Measurements from ENCODE around the gene TRIM66. TPM values are rescaled to one million over a fixed set of nuclear protein-coding genes. Genes with fewer than 3 reads are reported as not detected.
A peak's percentile ranks its signal among the peaks of the same experiment; 100 is the strongest.

TRIM66 gene
- total RNA-seq, 4 donors from 2014 or later = 3.3 to 13.0 (median 6.2) TPM

DNA sequence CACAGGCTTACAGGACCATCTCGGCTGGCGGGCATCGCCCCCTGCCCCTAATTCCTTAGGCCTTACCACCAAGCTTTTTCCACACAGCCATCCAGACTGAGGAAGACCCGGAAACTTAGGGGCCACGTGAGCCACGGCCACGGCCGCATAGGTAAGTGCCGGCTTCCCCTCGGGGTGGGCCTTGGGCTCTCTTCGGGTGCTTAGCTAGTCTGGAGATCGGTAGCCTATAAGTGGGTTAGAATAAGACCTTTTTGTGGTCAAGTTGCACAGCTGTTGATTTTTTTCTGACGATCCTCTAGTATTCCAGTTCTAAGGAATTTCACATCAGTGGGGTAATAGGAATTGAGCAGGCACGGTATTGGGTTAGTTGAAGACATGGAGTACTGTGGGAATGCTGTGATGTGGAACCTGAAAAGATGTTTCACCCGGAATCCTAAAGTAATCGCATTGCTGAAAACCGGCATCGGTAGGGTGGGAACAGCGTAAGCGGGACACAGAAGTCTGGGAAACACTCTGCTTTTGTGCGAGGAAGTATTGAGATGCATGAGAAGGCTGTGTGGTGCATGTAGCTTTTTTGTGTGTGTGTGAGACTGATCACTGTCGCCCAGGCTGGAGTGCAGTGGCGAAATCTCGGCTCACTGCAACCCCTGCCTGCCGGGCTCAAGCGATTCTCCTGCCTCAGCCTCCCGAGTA is 796 bp upstream of the TRIM66 start:
- 4 to 5% methylated on average over 26 to 27 of the region's 27 CpGs for WGBS, 2 donors
- DNase-seq (ENCODE audit: low spot score in 2 of 2) = peak in 1 of 2 donors; percentile 84
- intact Hi-C loops (cut with DNase I; ENCODE audit: low total_unique reads) = no loop called here
- peak overlapping the region; percentile 100 for H3K4me3 ChIP-seq (ENCODE audit: low read depth, poor library complexity, severe bottlenecking)
- TF ChIP-seq, protein P1, sequence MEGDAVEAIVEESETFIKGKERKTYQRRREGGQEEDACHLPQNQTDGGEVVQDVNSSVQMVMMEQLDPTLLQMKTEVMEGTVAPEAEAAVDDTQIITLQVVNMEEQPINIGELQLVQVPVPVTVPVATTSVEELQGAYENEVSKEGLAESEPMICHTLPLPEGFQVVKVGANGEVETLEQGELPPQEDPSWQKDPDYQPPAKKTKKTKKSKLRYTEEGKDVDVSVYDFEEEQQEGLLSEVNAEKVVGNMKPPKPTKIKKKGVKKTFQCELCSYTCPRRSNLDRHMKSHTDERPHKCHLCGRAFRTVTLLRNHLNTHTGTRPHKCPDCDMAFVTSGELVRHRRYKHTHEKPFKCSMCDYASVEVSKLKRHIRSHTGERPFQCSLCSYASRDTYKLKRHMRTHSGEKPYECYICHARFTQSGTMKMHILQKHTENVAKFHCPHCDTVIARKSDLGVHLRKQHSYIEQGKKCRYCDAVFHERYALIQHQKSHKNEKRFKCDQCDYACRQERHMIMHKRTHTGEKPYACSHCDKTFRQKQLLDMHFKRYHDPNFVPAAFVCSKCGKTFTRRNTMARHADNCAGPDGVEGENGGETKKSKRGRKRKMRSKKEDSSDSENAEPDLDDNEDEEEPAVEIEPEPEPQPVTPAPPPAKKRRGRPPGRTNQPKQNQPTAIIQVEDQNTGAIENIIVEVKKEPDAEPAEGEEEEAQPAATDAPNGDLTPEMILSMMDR (IDR thresholded peaks at IDR 0.05) = no peak
- no peak for TF ChIP-seq POLR2A (IDR thresholded peaks at IDR 0.05)

DNA sequence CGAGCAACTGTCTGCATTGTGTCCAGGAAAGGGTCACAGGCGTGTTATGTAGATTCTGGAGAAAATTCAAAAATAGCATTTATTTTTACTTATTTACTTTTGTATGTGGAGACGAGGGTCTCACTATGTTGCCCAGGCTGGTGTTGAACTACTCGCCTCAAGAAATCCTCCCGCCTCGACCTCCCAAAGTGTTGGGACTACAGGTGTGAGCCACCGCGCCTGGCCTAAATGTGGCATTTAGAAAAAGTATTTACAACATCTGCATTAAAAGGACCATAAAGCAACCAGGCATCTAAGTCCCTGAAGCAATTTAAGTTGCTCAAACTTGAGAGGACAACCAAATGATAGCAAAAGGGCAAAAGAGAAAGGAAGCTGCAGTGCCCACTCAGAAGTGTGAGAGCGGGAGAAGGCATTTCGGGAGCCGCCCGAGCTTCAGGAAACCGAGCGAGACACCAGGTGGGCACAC is 595 bp downstream of the TRIM66 start:
- H3K4me3 ChIP-seq (ENCODE audit: low read depth, poor library complexity, severe bottlenecking) = peak overlapping the region; percentile 100
- WGBS, 2 donors = 19 to 24% methylated on average over 14 of the region's 14 CpGs
- TF ChIP-seq, protein P1 (IDR thresholded peaks at IDR 0.05) = no peak
- TF ChIP-seq POLR2A (IDR thresholded peaks at IDR 0.05) = no peak
- intact Hi-C loops (cut with DNase I; ENCODE audit: low total_unique reads) = no loop called here
- peak in 1 of 2 donors; percentile 84 for DNase-seq (ENCODE audit: low spot score in 2 of 2)

DNA sequence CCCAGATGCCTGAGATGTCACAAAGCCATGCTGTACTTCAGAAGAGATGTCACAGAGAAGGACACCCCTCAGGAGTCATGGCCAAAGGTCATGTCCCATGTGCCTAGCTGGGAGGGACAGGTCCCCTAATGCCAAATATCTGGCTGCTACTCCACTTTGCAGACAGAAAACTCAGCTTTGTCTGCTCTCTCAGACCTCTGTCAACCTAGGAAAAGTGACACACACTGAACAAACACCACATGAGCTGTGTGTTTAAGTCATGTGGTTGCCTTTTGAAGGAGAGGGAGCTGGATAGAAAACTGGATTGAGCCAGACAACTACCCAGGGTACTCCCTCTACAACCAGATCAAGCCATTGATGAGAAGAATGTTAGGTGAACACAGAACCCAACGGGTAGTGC is 3.5 kb downstream of the TRIM66 start:
- peak in 1 of 2 donors; percentile 32 for DNase-seq (ENCODE audit: low spot score in 2 of 2)
- intact Hi-C loops (cut with DNase I; ENCODE audit: low total_unique reads) = no loop called here
- no peak overlapping the region for H3K4me3 ChIP-seq (ENCODE audit: low read depth, poor library complexity, severe bottlenecking)
- WGBS, 2 donors = 86 to 88% methylated on average over 1 of the region's 1 CpG
- TF ChIP-seq POLR2A (IDR thresholded peaks at IDR 0.05) = no peak
- TF ChIP-seq, protein P1 (IDR thresholded peaks at IDR 0.05) = no peak

DNA sequence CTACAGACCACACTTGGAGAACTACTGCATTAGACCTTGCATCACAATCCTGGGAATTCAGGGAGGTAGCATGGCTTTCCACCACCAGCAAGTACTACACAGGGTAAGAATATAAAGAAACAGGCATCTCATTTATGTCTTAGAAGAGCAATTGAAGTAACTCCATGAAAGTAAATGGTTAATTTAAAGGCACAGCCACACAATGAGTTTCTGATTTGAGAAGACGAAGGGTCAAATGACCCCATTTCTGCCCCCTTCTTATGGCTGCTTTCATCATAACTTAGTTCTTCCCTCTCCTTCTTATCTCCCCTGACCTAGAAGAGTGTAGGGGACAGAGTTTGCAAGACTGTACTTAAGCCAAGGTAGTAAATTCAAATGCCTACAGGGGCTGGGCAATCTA is 6.0 kb downstream of the TRIM66 start:
- TF ChIP-seq, protein P1 (IDR thresholded peaks at IDR 0.05) = no peak
- no peak for TF ChIP-seq POLR2A (IDR thresholded peaks at IDR 0.05)
- no peak overlapping the region for H3K4me3 ChIP-seq (ENCODE audit: low read depth, poor library complexity, severe bottlenecking)
- DNase-seq (ENCODE audit: low spot score in 2 of 2) = no peak
- 87 to 91% methylated on average over 1 of the region's 1 CpG for WGBS, 2 donors
- intact Hi-C loops (cut with DNase I; ENCODE audit: low total_unique reads) = no loop called here

DNA sequence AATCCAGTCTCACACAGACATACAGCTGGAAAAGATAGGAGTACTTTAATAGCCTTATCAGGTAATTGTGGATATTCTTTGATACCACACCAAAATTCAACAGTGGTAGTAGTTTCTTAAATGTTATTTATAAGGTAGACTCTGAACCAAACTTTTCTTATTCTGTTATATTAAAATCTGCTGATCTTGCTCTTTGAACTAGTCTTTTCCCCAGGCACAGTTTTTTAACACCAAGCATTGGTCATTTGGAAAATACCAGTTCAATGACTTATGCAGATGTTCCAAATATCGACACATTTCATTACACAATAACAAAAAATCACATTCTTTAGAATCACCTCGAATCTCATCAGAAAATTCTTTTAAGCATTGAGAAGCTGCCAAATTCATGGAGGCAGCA is 7.6 kb downstream of the TRIM66 start:
- no peak for DNase-seq (ENCODE audit: low spot score in 2 of 2)
- H3K4me3 ChIP-seq (ENCODE audit: low read depth, poor library complexity, severe bottlenecking) = no peak overlapping the region
- TF ChIP-seq, protein P1 (IDR thresholded peaks at IDR 0.05) = no peak
- TF ChIP-seq POLR2A (IDR thresholded peaks at IDR 0.05) = no peak
- WGBS, 2 donors = 73 to 78% methylated on average over 2 of the region's 2 CpGs
- intact Hi-C loops (cut with DNase I; ENCODE audit: low total_unique reads) = no loop called here

DNA sequence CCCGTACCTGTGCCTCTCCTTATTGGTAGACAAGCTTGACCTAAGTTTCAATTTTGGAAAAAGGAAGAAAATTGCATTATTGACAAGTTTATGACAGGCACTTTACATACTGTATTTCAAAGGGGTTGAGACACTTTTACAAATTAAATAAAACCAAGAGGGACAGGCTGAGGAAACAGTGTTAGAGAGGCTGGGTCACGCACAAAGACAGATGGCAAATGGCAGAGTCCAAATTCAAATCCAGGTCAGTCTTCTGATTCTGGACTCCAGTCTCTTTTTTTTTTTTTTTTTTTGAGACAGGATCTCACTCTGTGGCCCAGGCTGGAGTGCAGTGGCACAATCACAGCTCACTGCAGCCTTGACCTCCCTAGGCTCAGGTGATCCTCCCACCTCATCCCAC is 10.1 kb downstream of the TRIM66 start:
- whole genome bisulfite sequencing, 2 donors = 94 to 98% methylated on average over 2 of the region's 2 CpGs
- H3K4me3 ChIP-seq (ENCODE audit: low read depth, poor library complexity, severe bottlenecking) = no peak overlapping the region
- intact Hi-C loops (cut with DNase I; ENCODE audit: low total_unique reads) = no loop called here
- no peak for DNase-seq (ENCODE audit: low spot score in 2 of 2)
- TF ChIP-seq, protein P1 (IDR thresholded peaks at IDR 0.05) = no peak
- no peak for TF ChIP-seq POLR2A (IDR thresholded peaks at IDR 0.05)
